ENCODE results near the gene CDH23.
A peak's percentile ranks its signal among the peaks of the same experiment; 100 is the strongest.

CDH23 gene

GRCh38 chr10:71761105-71761511, 364.4 kb downstream of the CDH23 start:
- no peak overlapping the region for H4K12ac ChIP-seq (ENCODE audit: low read depth, low read length)
- H3K4me2 ChIP-seq (ENCODE audit: low read length) = no peak overlapping the region
- no peak overlapping the region for H3K27ac ChIP-seq (ENCODE audit: low read depth, low read length)
- no peak overlapping the region for H4K91ac ChIP-seq (ENCODE audit: low read depth, low read length)
- H3K79me2 ChIP-seq (ENCODE audit: control insufficient read depth, insufficient read depth, low read length, poor library complexity) = peaks cover 2% of the 10 kb centered on the region
- no peak overlapping the region for H4K8ac ChIP-seq (ENCODE audit: low read depth, low read length)
- WGBS (ENCODE audit: extremely low coverage, insufficient coverage, insufficient read length) = no CpG with 5 or more reads among the region's 3 CpGs
- no peak overlapping the region for H3K14ac ChIP-seq (ENCODE audit: low read length)
- H3K18ac ChIP-seq (ENCODE audit: low read length) = no peak overlapping the region
- H2AFZ ChIP-seq (ENCODE audit: insufficient read depth, low read length, poor library complexity) = no peak overlapping the region
- peaks cover 3% of the 10 kb centered on the region for H3K9me3 ChIP-seq (ENCODE audit: insufficient read depth, low read depth, low read length)
- H3K79me1 ChIP-seq (ENCODE audit: low read length) = peaks cover 7% of the 10 kb centered on the region
- no peak overlapping the region for H3K23ac ChIP-seq (ENCODE audit: low read length)
- H3K4ac ChIP-seq (ENCODE audit: low read depth, low read length) = no peak overlapping the region
- H3K4me1 ChIP-seq (ENCODE audit: control insufficient read depth in 1 of 2, insufficient read depth in 2 of 2, low read length in 2 of 2) = peaks cover 12 to 17% of the 10 kb centered on the region in 2 experiments
- H2BK12ac ChIP-seq (ENCODE audit: low read length) = no peak overlapping the region
- no peak overlapping the region for H2AK5ac ChIP-seq (ENCODE audit: low read length)
- no peak overlapping the region for H2BK120ac ChIP-seq (ENCODE audit: insufficient read depth, low read length, poor library complexity)
- no peak overlapping the region for H3K9ac ChIP-seq (ENCODE audit: low read length)
- H3K27me3 ChIP-seq (ENCODE audit: insufficient read depth, low read length) = no peaks in the 10 kb centered on the region
- peak overlapping the region; percentile 29 for H3K4me3 ChIP-seq (ENCODE audit: low read depth, low read length)
- no peaks in the 10 kb centered on the region for H3K36me3 ChIP-seq (ENCODE audit: control insufficient read depth in 1 of 2, insufficient read depth in 2 of 2, low read length in 2 of 2)
- no peak overlapping the region for H2BK5ac ChIP-seq (ENCODE audit: low read depth, low read length, poor library complexity)
- no peak for DNase-seq

- DNase-seq = no peak
- H4K8ac ChIP-seq (ENCODE audit: low read depth, low read length) = no peak overlapping the region
- H3K4ac ChIP-seq (ENCODE audit: low read depth, low read length) = no peak overlapping the region
- no peak overlapping the region for H4K91ac ChIP-seq (ENCODE audit: low read depth, low read length)
- H3K36me3 ChIP-seq (ENCODE audit: control insufficient read depth in 1 of 2, insufficient read depth in 2 of 2, low read length in 2 of 2) = no peaks in the 10 kb centered on the region
- no peaks in the 10 kb centered on the region for H3K27me3 ChIP-seq (ENCODE audit: insufficient read depth, low read length)
- no peak overlapping the region for H2AK5ac ChIP-seq (ENCODE audit: low read length)
- peaks cover 2% of the 10 kb centered on the region for H3K79me2 ChIP-seq (ENCODE audit: control insufficient read depth, insufficient read depth, low read length, poor library complexity)
- no peak overlapping the region for H3K27ac ChIP-seq (ENCODE audit: low read depth, low read length)
- no peak overlapping the region for H3K18ac ChIP-seq (ENCODE audit: low read length)
- H4K12ac ChIP-seq (ENCODE audit: low read depth, low read length) = no peak overlapping the region
- H3K4me2 ChIP-seq (ENCODE audit: low read length) = no peak overlapping the region
- no peak overlapping the region for H2BK12ac ChIP-seq (ENCODE audit: low read length)
- WGBS (ENCODE audit: extremely low coverage, insufficient coverage, insufficient read length) = no CpG with 5 or more reads among the region's 26 CpGs
- H3K23ac ChIP-seq (ENCODE audit: low read length) = no peak overlapping the region
- no peak overlapping the region for H2AFZ ChIP-seq (ENCODE audit: insufficient read depth, low read length, poor library complexity)
- H3K4me1 ChIP-seq (ENCODE audit: control insufficient read depth in 1 of 2, insufficient read depth in 2 of 2, low read length in 2 of 2) = peaks cover 17 to 22% of the 10 kb centered on the region in 2 experiments
- peaks cover 3% of the 10 kb centered on the region for H3K9me3 ChIP-seq (ENCODE audit: insufficient read depth, low read depth, low read length)
- H3K4me3 ChIP-seq (ENCODE audit: low read depth, low read length) = no peak overlapping the region
- H3K14ac ChIP-seq (ENCODE audit: low read length) = no peak overlapping the region
- H2BK5ac ChIP-seq (ENCODE audit: low read depth, low read length, poor library complexity) = no peak overlapping the region
- peaks cover 11% of the 10 kb centered on the region for H3K79me1 ChIP-seq (ENCODE audit: low read length)
- H3K9ac ChIP-seq (ENCODE audit: low read length) = no peak overlapping the region
- no peak overlapping the region for H2BK120ac ChIP-seq (ENCODE audit: insufficient read depth, low read length, poor library complexity)
Observed at GRCh38 chr10:71761541-71762113, 364.9 kb downstream of the CDH23 start.

DNA sequence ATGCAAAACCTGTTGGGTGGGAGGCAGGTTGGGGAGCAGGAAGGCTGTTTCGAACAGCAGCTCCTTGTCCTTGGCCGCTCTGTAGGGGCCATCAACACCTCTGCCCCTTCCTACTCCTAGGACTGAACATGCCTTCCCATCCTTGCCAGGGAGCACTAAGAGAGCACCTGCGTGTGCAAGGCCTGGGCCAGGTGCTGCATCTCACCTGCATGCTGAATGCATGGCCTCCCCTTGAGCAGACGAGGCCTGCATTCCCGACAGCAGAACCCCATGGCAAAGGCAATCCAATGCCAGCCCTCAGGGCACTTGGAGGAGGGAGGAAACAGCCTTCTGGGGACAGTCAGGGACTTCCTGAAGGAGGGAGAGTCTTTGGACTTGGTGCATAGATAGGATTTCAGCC, 365.6 kb downstream of the CDH23 start:
- Histone ChIP-seq H3K36me3 (ENCODE audit: control insufficient read depth in 1 of 2, insufficient read depth in 2 of 2, low read length in 2 of 2) (no peaks in the 10 kb centered on the region), H2BK12ac (ENCODE audit: low read length) (no peak overlapping the region), H3K79me2 (ENCODE audit: control insufficient read depth, insufficient read depth, low read length, poor library complexity) (peaks cover 2% of the 10 kb centered on the region), H3K4ac (ENCODE audit: low read depth, low read length) (no peak overlapping the region), H4K91ac (ENCODE audit: low read depth, low read length) (no peak overlapping the region), H3K27me3 (ENCODE audit: insufficient read depth, low read length) (no peaks in the 10 kb centered on the region), H3K18ac (ENCODE audit: low read length) (no peak overlapping the region), H3K4me1 (ENCODE audit: control insufficient read depth in 1 of 2, insufficient read depth in 2 of 2, low read length in 2 of 2) (peaks cover 22 to 25% of the 10 kb centered on the region in 2 experiments), H3K4me3 (ENCODE audit: low read depth, low read length) (no peak overlapping the region), H3K9me3 (ENCODE audit: insufficient read depth, low read depth, low read length) (peaks cover 3% of the 10 kb centered on the region), H2BK120ac (ENCODE audit: insufficient read depth, low read length, poor library complexity) (no peak overlapping the region), H2BK5ac (ENCODE audit: low read depth, low read length, poor library complexity) (no peak overlapping the region), H3K9ac (ENCODE audit: low read length) (no peak overlapping the region), H3K23ac (ENCODE audit: low read length) (no peak overlapping the region), H4K12ac (ENCODE audit: low read depth, low read length) (no peak overlapping the region), H2AK5ac (ENCODE audit: low read length) (no peak overlapping the region), H3K4me2 (ENCODE audit: low read length) (no peak overlapping the region), H3K14ac (ENCODE audit: low read length) (no peak overlapping the region), H3K79me1 (ENCODE audit: low read length) (peaks cover 16% of the 10 kb centered on the region), H3K27ac (ENCODE audit: low read depth, low read length) (no peak overlapping the region), H2AFZ (ENCODE audit: insufficient read depth, low read length, poor library complexity) (no peak overlapping the region), H4K8ac (ENCODE audit: low read depth, low read length) (no peak overlapping the region)
- no CpG with 5 or more reads among the region's 5 CpGs for WGBS (ENCODE audit: extremely low coverage, insufficient coverage, insufficient read length)
- DNase-seq = no peak

DNA sequence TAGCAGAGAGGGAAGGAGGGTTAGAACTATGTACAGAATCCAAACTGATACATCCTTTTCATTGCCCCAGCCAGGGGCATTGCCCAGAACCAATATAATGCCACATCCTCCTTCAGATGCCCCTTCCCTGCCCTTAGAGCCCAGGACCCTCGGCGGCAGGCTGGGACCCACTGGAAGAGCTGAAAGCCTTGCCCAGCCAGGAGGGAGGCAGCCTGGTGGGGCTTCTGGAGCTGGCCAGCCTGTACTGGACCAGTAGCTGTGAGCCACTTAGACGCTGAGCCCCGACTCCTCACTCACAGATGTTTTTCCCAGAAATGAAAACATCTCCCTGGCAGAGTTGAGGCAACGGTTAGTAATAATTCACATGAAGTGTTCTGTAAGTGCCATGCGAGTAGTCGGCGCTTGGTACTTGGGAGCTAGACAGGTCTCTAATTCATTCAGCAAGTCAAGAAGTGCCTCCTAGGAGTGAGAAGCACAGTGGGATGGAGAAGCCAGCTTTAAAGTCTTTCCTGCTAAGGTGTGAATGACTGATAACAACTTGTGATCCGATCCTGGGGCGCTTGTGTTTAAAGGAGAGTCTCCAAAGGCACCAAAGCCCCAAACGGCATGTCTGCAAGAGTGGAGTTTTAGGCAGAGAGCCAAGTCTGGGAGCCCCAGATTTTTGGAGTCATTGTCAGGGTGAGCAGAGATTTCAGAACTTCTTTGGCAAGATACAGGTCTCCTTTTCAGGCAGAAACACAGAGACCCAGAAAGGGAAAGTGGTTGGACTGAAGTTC, 366.8 kb downstream of the CDH23 start:
- Histone ChIP-seq H2BK5ac (ENCODE audit: low read depth, low read length, poor library complexity) (no peak overlapping the region), H4K8ac (ENCODE audit: low read depth, low read length) (no peak overlapping the region), H3K27me3 (ENCODE audit: insufficient read depth, low read length) (no peaks in the 10 kb centered on the region), H3K18ac (ENCODE audit: low read length) (no peak overlapping the region), H3K27ac (ENCODE audit: low read depth, low read length) (no peak overlapping the region), H2AK5ac (ENCODE audit: low read length) (no peak overlapping the region), H2AFZ (ENCODE audit: insufficient read depth, low read length, poor library complexity) (no peak overlapping the region), H3K14ac (ENCODE audit: low read length) (no peak overlapping the region), H3K4me1 (ENCODE audit: control insufficient read depth in 1 of 2, insufficient read depth in 2 of 2, low read length in 2 of 2) (peaks cover 31 to 32% of the 10 kb centered on the region in 2 experiments), H4K12ac (ENCODE audit: low read depth, low read length) (no peak overlapping the region), H2BK12ac (ENCODE audit: low read length) (no peak overlapping the region), H4K91ac (ENCODE audit: low read depth, low read length) (no peak overlapping the region), H2BK120ac (ENCODE audit: insufficient read depth, low read length, poor library complexity) (no peak overlapping the region), H3K9ac (ENCODE audit: low read length) (no peak overlapping the region), H3K23ac (ENCODE audit: low read length) (no peak overlapping the region), H3K79me2 (ENCODE audit: control insufficient read depth, insufficient read depth, low read length, poor library complexity) (peaks cover 2% of the 10 kb centered on the region), H3K36me3 (ENCODE audit: control insufficient read depth in 1 of 2, insufficient read depth in 2 of 2, low read length in 2 of 2) (no peaks in the 10 kb centered on the region), H3K4me2 (ENCODE audit: low read length) (no peak overlapping the region), H3K79me1 (ENCODE audit: low read length) (peaks cover 18% of the 10 kb centered on the region), H3K4me3 (ENCODE audit: low read depth, low read length) (no peak overlapping the region), H3K9me3 (ENCODE audit: insufficient read depth, low read depth, low read length) (peaks cover 3% of the 10 kb centered on the region), H3K4ac (ENCODE audit: low read depth, low read length) (no peak overlapping the region)
- DNase-seq = no peak
- WGBS (ENCODE audit: extremely low coverage, insufficient coverage, insufficient read length) = no CpG with 5 or more reads among the region's 11 CpGs
